ENCODE measurements around the gene ZNF276.

Gene ZNF276

DNA sequence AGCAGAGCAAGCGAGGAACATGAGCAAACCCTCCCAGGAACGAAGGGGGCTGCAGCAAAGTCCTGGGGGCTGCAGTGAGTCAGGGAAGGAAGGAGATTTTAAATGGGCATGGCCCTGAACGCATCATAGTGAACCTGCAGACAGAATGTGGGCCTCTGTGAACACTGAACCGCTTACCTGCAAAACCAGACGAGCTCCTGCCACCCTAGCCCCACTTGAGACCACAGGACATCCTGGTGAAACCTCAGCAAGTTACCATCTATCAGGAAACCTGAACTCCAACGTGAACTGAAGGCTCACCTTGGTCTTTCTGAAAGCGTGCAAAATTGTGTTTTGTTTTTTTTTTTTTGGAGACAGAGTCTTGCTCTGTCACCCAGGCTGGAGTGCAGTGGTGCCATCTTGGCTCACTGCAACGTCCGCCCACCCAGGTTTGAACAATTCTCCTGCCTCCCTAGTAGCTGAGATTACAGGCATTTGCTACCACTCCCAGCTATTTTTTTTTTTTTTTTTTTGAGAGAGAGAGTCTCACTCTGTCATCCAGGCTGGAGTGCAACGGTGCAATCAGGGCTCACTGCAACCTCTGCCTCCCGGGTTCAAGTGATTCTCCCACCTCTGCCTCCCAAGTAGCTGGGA, 64.3 kb downstream of the ZNF276 start:
- no peak for DNase-seq

DNA sequence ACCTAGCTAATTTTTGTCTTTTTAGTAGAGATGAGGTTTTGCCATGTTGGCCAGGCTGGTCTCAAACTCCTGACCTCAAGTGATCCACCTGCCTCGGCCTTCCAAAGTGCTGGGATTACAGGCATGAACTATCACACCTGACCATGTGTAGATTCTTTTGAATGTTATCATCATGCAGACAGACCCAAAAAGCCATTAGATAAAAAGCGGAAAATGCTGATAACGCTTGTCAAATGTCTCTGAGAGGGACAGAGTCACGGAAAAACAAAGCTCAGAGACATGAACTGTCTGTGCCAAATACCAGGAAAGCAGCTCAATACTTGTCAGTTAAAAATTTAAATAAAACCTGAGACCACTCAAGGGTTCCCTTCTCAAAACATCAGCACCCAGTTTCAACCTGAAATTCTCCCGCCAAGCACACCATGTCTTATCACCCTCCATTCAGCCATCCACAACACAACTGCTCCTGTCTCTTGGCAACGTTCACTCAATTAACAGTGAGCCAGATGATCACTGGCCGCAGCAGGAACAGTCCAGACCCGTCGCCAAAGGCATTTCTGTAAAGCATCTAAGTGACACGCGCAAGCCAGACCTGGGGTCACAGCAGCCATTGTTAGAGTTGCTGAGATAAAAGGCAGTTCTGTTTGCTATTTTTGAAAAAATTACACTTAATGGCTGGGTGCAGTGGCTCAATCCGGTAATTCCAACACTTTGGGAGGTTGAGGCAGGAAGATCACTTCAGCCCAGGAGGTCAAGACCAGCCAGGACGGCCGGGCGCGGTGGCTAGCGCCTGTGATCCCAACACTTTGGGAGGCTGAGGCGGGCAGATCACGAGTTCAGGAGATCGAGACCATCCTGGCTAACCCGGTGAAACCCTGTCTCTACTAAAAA, 65.4 kb downstream of the ZNF276 start:
- no peak for DNase-seq

DNA sequence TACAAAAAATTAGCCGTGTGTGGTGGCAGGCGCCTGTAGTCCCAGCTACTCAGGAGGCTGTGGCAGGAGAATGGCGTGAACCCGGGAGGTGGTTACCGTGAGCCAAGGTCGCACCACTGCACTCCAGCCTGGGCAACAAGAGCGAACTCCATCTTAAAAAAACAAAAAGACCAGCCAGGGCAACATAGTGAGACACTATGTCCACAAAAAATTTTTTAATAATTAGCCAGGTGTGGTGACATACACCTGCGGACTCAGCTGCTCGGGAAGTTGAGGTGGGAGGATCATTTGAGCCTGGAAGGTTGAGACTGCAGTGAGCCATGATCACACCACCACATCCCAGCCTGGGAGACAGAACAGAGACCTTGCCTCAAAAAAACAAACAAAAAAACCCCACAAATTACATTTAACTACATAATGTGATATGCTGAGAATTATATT, 66.0 kb downstream of the ZNF276 start:
- no peak for DNase-seq

All from SIG-M5 (cell line).